SK-MEL-5 (cell line): ENCODE results near the gene LIMCH1. TPM values are rescaled to one million over a fixed set of nuclear protein-coding genes. Genes with fewer than 3 reads are reported as not detected.
"Not testable (repeated sequence)": the region's sequence is repeated elsewhere in the genome, so short reads cannot be mapped to it uniquely, and the experiment has no call there.

Source experiments
- DNase-seq: peaks from one replicate; pipeline ENCODE4 v3.0.0-alpha.2; 2016; ENCODE audit warnings: low read depth, low spot score
- in situ Hi-C: cut with HindIII; loops from 2 replicates; pipeline ENCODE4 v1.10.0; 2016; ENCODE audit warnings: low sequenced_read_pairs, high pct_unique_total_duplicates, low pct_unique_long_range_greater_than_20kb
- total RNA-seq: library from RNA; depleted of rRNA; stranded (reverse); fragments of >200 nt; shearing (Covaris generic); gene quantifications from 2 replicates; pipeline ENCODE4 v1.2.3, GENCODE V29; 2014

Gene LIMCH1
- total RNA-seq, 1 experiment from 2014 or later = 15.8 TPM

GRCh38 chr4:41613386-41613785 lies 75.4 kb downstream of the LIMCH1 start:
- no peak for DNase-seq
- in situ Hi-C loops = no loop called here

GRCh38 chr4:41613821-41614220 lies 75.9 kb downstream of the LIMCH1 start:
- no peak for DNase-seq
- in situ Hi-C loops = no loop called here

- no peak for DNase-seq
- in situ Hi-C loops = no loop called here
Observed at GRCh38 chr4:41614519-41614918, 76.6 kb downstream of the LIMCH1 start.

GRCh38 chr4:41619161-41619560 lies 81.2 kb downstream of the LIMCH1 start:
- in situ Hi-C loops = no loop called here
- DNase-seq = no peak

GRCh38 chr4:41620594-41621256 lies 82.8 kb downstream of the LIMCH1 start:
- in situ Hi-C loops = no loop called here
- no peak for DNase-seq

GRCh38 chr4:41622787-41623186 lies 84.8 kb downstream of the LIMCH1 start:
- in situ Hi-C loops = no loop called here
- DNase-seq = no peak

GRCh38 chr4:41624765-41625164 lies 86.8 kb downstream of the LIMCH1 start:
- in situ Hi-C loops = no loop called here

GRCh38 chr4:41625531-41625930 lies 87.6 kb downstream of the LIMCH1 start:
- in situ Hi-C loops = no loop called here
- DNase-seq = no peak

More at GRCh38 chr4:41624765-41625164, 86.8 kb downstream of the LIMCH1 start:
- no peak for DNase-seq

- no peak for DNase-seq
- in situ Hi-C loops = no loop called here
Observed at GRCh38 chr4:41628936-41629335, 91.0 kb downstream of the LIMCH1 start.

GRCh38 chr4:41631523-41631922 lies 93.6 kb downstream of the LIMCH1 start:
- in situ Hi-C loops = no loop called here
- no peak for DNase-seq

GRCh38 chr4:41632481-41633073 lies 94.6 kb downstream of the LIMCH1 start:
- DNase-seq = no peak
- in situ Hi-C loops = no loop called here

GRCh38 chr4:41633321-41633720 lies 95.4 kb downstream of the LIMCH1 start:
- DNase-seq = no peak
- in situ Hi-C loops = no loop called here

GRCh38 chr4:41635441-41635840 lies 97.5 kb downstream of the LIMCH1 start:
- in situ Hi-C loops = no loop called here
- no peak for DNase-seq

- in situ Hi-C loops = no loop called here
Observed at GRCh38 chr4:41638203-41638602, 100.2 kb downstream of the LIMCH1 start.

GRCh38 chr4:41638866-41639265 lies 100.9 kb downstream of the LIMCH1 start:
- DNase-seq = no peak
- in situ Hi-C loops = no loop called here

More at GRCh38 chr4:41638203-41638602, 100.2 kb downstream of the LIMCH1 start:
- DNase-seq = no peak

GRCh38 chr4:41639291-41639690 lies 101.3 kb downstream of the LIMCH1 start:
- in situ Hi-C loops = no loop called here
- DNase-seq = no peak

GRCh38 chr4:41640906-41641305 lies 102.9 kb downstream of the LIMCH1 start:
- DNase-seq = no peak
- in situ Hi-C loops = no loop called here

- in situ Hi-C loops, DNase-seq: not testable (repeated sequence)
Observed at GRCh38 chr4:41642746-41643145, 104.8 kb downstream of the LIMCH1 start.

GRCh38 chr4:41643331-41643730 lies 105.4 kb downstream of the LIMCH1 start:
- no peak for DNase-seq
- in situ Hi-C loops = no loop called here
